Measurements from ENCODE around the gene NLGN1. TPM values are rescaled to one million over a fixed set of nuclear protein-coding genes. Genes with fewer than 3 reads are reported as not detected.

NLGN1 gene
- total RNA-seq, 1 experiment from 2014 or later: 0.85 TPM

DNA sequence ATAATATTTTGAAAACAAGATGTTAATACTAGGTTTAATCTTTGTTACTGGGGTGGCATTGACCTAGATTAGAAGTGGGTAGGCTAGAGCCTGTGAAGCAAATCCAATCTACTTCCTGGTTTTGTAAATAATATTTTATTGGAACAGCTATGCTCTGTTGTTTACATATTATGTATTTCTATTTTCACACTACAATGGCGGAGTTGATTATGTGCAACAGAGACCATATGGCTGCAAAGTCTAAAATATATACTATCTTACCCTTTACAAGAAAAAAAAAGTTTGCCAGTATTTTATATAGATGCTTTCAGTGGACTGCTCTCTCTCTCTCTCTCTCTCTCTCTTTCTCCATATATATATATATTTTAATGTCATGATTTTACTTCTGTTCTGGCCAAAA lies 244.2 kb downstream of the NLGN1 start:
- POLR2A ChIA-PET: no interaction called here
- intact Hi-C loops (cut with micrococcal nuclease; ENCODE audit: unreplicated experiment): no loop called here
- no peaks in the 10 kb centered on the region for H3K27me3 ChIP-seq (ENCODE audit: control insufficient read depth, insufficient read depth, low read length)
- BruUV-seq (replicated peaks): no TSS peak
- in situ Hi-C loops (cut with HindIII; ENCODE audit: low pct_unique_long_range_greater_than_20kb, low sequenced_read_pairs): no loop called here
- CTCF ChIA-PET: no interaction called here
- ATAC-seq (no peak), DNase-seq (ENCODE audit: low read depth, low spot score) (no peak)
- no peak for TF ChIP-seq TCF7L2 (IDR thresholded peaks at IDR 0.05; ENCODE audit: low read depth, low read length)
- TF ChIP-seq SIN3A (IDR thresholded peaks at IDR 0.05; ENCODE audit: borderline replicate concordance, insufficient read depth, low read depth, low read length): no peak
- TF ChIP-seq CTCF (IDR thresholded peaks at IDR 0.05): no peak
- TF ChIP-seq POLR2AphosphoS5 (IDR thresholded peaks at IDR 0.05; ENCODE audit: low read depth, low read length): no peak
- no peak for TF ChIP-seq REST (IDR thresholded peaks at IDR 0.05; ENCODE audit: insufficient read depth in 1 of 2, low read depth in 2 of 2, low read length in 1 of 2)
- no peak overlapping the region for H3K27ac ChIP-seq (ENCODE audit: low read length)
- H3K4me3 ChIP-seq (ENCODE audit: low read depth in 2 of 2, low read length in 2 of 2): no peak overlapping the region
- H3K36me3 ChIP-seq (ENCODE audit: control insufficient read depth, insufficient read depth, low read length): no peaks in the 10 kb centered on the region
- no peaks in the 10 kb centered on the region for H3K9me3 ChIP-seq (ENCODE audit: control insufficient read depth, insufficient read depth, low read depth, low read length)
- no peaks in the 10 kb centered on the region for H3K4me1 ChIP-seq (ENCODE audit: control insufficient read depth, insufficient read depth, low read length)

DNA sequence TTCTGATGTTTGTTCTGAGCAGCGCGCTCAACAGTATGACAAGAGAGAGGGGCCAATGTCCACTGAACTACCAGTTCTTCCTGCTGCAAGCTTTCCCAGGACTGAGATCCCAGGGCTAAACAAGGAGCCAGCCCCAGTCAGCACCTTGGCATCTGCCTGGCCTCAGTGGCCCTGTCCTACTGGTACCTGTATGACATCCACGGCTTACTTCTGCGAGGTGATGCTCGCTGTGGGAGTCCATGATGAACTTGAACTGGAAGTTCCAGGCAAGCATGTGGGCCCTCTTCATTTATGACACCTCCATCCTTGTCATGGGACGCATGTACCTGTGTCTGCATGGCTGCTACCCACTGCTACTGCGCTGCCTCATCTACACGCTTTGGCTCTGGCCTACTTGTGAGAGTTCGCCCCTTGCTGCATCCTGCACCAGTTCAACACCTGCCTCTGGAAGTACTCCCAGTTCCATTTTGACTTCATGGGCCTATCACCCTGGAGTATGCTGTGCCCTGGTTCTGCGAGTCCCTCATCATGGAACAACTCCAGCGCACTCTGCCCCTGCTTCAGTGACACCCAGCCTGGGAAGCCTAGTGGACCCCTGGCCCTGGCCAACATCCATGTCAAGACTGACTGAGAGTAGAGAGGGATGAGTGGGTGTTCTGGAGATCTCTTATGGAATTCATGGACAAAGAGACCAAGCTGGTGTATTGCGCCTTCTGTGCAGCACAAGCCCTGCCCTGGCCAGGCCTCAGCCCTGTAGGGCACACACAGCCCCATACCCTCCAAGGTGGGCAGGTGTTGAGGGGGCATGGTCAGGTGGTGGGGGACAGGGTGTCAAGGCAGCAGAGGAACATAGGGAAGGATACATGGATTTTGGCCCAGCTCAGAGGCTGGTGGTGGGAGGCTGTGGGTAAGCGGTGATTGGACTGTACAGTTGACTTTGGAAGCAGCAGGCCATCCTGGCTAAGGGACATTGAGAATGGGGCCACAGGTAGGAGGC lies 246.8 kb downstream of the NLGN1 start:
- POLR2A ChIA-PET: no interaction called here
- H3K4me3 ChIP-seq (ENCODE audit: low read depth in 2 of 2, low read length in 2 of 2): no peak overlapping the region
- ATAC-seq (no peak), DNase-seq (ENCODE audit: low read depth, low spot score) (no peak)
- H3K27ac ChIP-seq (ENCODE audit: low read length): no peak overlapping the region
- CTCF ChIA-PET: no interaction called here
- no peak for TF ChIP-seq POLR2AphosphoS5 (IDR thresholded peaks at IDR 0.05; ENCODE audit: low read depth, low read length)
- TF ChIP-seq TCF7L2 (IDR thresholded peaks at IDR 0.05; ENCODE audit: low read depth, low read length): no peak
- TF ChIP-seq SIN3A (IDR thresholded peaks at IDR 0.05; ENCODE audit: borderline replicate concordance, insufficient read depth, low read depth, low read length): no peak
- TF ChIP-seq CTCF (IDR thresholded peaks at IDR 0.05): no peak
- TF ChIP-seq REST (IDR thresholded peaks at IDR 0.05; ENCODE audit: insufficient read depth in 1 of 2, low read depth in 2 of 2, low read length in 1 of 2): no peak
- H3K36me3 ChIP-seq (ENCODE audit: control insufficient read depth, insufficient read depth, low read length): no peaks in the 10 kb centered on the region
- in situ Hi-C loops (cut with HindIII; ENCODE audit: low pct_unique_long_range_greater_than_20kb, low sequenced_read_pairs): no loop called here
- BruUV-seq (replicated peaks): no TSS peak
- H3K4me1 ChIP-seq (ENCODE audit: control insufficient read depth, insufficient read depth, low read length): no peaks in the 10 kb centered on the region
- intact Hi-C loops (cut with micrococcal nuclease; ENCODE audit: unreplicated experiment): no loop called here
- no peaks in the 10 kb centered on the region for H3K27me3 ChIP-seq (ENCODE audit: control insufficient read depth, insufficient read depth, low read length)
- H3K9me3 ChIP-seq (ENCODE audit: control insufficient read depth, insufficient read depth, low read depth, low read length): no peaks in the 10 kb centered on the region

All from Panc1 (cell line).